ENCODE data around the gene SH3GL1. TPM values are rescaled to one million over a fixed set of nuclear protein-coding genes. Genes with fewer than 3 reads are reported as not detected.

Gene SH3GL1
- total RNA-seq, 1 donor from 2014 or later, result 96.6 TPM

DNA sequence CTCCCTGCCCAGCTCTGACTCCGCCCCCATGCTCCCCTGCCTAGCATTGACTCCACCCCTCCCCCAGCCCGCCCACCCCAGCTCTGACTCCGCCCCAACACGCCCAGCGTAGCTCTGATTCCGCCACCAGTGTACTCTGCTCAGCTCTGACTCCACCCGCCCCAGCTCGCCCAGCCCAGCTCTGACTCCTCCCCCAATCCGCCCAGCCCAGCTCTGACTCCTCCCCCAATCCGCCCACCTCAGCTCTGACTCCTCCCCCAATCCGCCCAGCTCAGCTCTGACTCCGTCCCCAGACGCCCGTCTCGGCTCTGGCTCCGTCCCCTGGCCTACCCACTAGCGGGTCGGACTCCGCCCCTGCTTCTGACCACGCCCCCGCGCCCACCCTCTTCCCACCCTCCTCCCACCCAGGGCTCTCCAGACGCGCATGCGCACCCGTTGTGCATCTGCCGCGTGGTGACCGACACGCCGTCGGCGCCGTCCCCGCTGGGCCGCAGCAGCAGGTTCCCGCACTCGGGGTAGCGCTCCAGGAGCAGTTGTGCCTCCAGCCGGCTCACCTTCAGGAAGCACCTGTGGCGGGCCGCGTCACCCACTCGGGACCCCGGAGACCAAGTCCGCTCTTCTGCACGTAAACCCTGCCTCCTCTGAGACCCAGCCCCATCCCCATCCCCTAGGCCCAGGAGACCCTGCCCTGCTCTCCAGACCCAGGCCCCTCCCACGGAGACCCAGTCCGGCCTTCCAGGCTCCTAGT is 71.9 kb downstream of the SH3GL1 start:
- H3K9me3 Mint-ChIP-seq (ENCODE audit: low read depth), result no peaks in the 10 kb centered on the region
- peak overlapping the region; percentile 17 for H3K27ac Mint-ChIP-seq (ENCODE audit: unreplicated experiment)
- TF ChIP-seq, protein P1, sequence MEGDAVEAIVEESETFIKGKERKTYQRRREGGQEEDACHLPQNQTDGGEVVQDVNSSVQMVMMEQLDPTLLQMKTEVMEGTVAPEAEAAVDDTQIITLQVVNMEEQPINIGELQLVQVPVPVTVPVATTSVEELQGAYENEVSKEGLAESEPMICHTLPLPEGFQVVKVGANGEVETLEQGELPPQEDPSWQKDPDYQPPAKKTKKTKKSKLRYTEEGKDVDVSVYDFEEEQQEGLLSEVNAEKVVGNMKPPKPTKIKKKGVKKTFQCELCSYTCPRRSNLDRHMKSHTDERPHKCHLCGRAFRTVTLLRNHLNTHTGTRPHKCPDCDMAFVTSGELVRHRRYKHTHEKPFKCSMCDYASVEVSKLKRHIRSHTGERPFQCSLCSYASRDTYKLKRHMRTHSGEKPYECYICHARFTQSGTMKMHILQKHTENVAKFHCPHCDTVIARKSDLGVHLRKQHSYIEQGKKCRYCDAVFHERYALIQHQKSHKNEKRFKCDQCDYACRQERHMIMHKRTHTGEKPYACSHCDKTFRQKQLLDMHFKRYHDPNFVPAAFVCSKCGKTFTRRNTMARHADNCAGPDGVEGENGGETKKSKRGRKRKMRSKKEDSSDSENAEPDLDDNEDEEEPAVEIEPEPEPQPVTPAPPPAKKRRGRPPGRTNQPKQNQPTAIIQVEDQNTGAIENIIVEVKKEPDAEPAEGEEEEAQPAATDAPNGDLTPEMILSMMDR (IDR thresholded peaks at IDR 0.05), result no peak
- no peaks in the 10 kb centered on the region for H3K36me3 Mint-ChIP-seq (ENCODE audit: low read depth)
- H3K4me1 Mint-ChIP-seq (ENCODE audit: low read depth), result peaks cover 18% of the 10 kb centered on the region
- DNase-seq (ENCODE audit: low spot score), result peak; percentile 99
- H3K4me3 Mint-ChIP-seq (ENCODE audit: unreplicated experiment), result peak overlapping the region; percentile 78
- no peaks in the 10 kb centered on the region for H3K27me3 Mint-ChIP-seq (ENCODE audit: low read depth)

DNA sequence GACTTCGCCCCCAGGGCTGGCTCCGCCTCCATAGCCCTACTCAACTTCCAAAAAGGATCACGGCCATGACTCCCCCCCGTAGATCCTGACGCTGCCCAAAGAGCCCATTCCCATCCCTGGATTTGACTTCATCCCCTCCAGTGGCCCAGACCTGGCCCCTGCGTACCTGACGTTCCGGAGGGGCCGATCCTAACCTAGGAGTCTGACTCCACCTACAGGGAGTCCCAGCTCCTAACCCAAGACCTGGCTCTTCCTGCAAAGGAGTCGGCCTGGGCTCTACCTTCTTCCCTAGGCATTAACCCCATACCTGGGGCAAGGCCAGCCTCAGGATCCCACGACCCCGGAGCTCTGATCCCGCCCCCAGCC is 72.5 kb downstream of the SH3GL1 start:
- no peaks in the 10 kb centered on the region for H3K9me3 Mint-ChIP-seq (ENCODE audit: low read depth)
- no peak for DNase-seq (ENCODE audit: low spot score)
- TF ChIP-seq, protein P1 (IDR thresholded peaks at IDR 0.05), result peak; percentile 27
- no peaks in the 10 kb centered on the region for H3K36me3 Mint-ChIP-seq (ENCODE audit: low read depth)
- H3K4me1 Mint-ChIP-seq (ENCODE audit: low read depth), result peaks cover 18% of the 10 kb centered on the region
- no peaks in the 10 kb centered on the region for H3K27me3 Mint-ChIP-seq (ENCODE audit: low read depth)
- peak overlapping the region; percentile 24 for H3K27ac Mint-ChIP-seq (ENCODE audit: unreplicated experiment)
- peak overlapping the region; percentile 78 for H3K4me3 Mint-ChIP-seq (ENCODE audit: unreplicated experiment)

DNA sequence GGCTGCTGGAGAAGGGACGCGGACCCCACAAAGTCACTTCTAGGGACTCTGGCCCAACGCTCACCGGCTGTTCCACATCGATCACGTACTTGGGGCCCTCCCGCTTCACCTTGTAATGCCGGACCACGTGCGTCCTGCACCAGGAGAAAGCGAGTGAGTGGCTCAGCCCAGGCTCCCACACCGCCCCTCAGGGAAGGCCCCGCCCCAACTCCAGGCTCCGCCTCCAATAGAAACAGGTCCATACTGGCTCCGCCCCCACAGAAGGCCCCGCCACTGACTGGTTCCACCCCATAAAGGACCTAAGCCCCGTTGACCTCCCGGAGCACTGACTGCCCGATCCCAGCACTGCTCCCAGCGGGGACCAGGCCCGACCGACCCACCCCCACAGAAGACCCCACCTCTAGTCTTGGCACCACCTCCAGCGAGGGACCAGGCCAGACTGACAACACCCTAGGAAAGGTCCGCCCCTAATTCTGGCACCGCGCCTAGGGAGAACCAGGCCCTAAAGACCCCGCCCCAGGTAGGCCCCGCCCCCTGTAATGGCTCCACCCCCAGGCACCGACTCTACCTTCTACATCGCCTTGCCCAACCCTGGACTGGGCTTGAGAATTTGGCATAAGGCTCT is 73.0 kb downstream of the SH3GL1 start:
- Mint-ChIP-seq H3K27ac (ENCODE audit: unreplicated experiment) (peak overlapping the region; percentile 45), H3K9me3 (ENCODE audit: low read depth) (no peaks in the 10 kb centered on the region), H3K4me3 (ENCODE audit: unreplicated experiment) (peak overlapping the region; percentile 78), H3K27me3 (ENCODE audit: low read depth) (no peaks in the 10 kb centered on the region), H3K4me1 (ENCODE audit: low read depth) (peaks cover 18% of the 10 kb centered on the region), H3K36me3 (ENCODE audit: low read depth) (no peaks in the 10 kb centered on the region)
- DNase-seq (ENCODE audit: low spot score), result no peak
- TF ChIP-seq, protein P1 (IDR thresholded peaks at IDR 0.05), result no peak

DNA sequence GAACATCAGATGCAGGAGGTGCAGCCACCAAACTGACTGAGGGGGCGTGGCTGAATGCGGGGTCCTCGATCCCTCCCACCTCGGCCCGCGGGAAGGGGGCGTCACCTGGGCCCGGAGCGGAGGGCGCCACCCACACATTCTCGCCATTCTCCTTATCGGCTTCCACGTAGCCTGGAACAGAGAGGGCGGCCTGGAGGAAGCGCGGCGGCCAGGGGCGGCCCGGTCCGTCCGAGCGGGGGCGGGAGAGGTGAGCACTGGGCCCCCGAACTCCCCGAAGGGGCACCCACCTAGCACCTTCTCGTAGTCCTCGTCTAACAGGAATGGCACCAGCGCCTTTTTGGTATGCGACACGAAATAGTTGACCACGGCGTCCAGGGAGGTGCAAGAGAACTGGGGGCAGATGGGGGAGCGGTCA is 73.5 kb downstream of the SH3GL1 start:
- Mint-ChIP-seq H3K4me1 (ENCODE audit: low read depth) (peaks cover 18% of the 10 kb centered on the region), H3K9me3 (ENCODE audit: low read depth) (no peaks in the 10 kb centered on the region), H3K27me3 (ENCODE audit: low read depth) (no peaks in the 10 kb centered on the region), H3K27ac (ENCODE audit: unreplicated experiment) (no peak overlapping the region), H3K36me3 (ENCODE audit: low read depth) (no peaks in the 10 kb centered on the region), H3K4me3 (ENCODE audit: unreplicated experiment) (peak overlapping the region; percentile 78)
- TF ChIP-seq, protein P1 (IDR thresholded peaks at IDR 0.05), result no peak
- no peak for DNase-seq (ENCODE audit: low spot score)

DNA sequence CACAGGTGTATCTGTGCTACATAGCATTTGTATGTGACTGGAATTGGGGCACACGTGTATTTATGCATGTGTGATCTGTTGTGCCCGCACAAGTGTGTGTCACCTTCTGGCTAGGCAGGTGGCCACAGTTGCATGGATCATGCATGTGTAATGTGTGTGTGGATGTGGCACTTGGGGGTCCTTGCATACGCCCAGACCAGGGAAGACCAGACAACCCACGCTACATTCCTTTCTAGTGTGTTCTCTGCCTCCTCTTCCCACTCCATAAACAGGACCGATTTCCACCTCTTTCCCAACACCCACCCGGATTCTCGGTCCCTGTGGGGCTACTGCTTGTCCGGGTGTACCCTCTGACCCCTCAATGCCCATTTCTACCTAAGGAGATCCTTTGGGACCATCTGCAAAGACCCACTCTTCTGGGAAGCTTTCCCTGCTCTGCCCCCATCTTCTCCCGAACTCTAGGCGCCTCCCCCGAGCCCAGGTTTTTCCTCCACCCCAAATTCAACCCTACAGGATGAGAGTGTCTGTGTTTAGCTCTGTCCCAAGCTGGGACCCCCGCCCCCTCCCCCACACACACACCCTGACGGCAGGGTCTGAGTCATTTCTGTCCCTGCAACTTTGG is 74.0 kb downstream of the SH3GL1 start:
- Mint-ChIP-seq H3K27me3 (ENCODE audit: low read depth) (no peaks in the 10 kb centered on the region), H3K4me1 (ENCODE audit: low read depth) (peaks cover 18% of the 10 kb centered on the region), H3K9me3 (ENCODE audit: low read depth) (no peaks in the 10 kb centered on the region), H3K36me3 (ENCODE audit: low read depth) (no peaks in the 10 kb centered on the region), H3K27ac (ENCODE audit: unreplicated experiment) (peak overlapping the region; percentile 36), H3K4me3 (ENCODE audit: unreplicated experiment) (peak overlapping the region; percentile 19)
- TF ChIP-seq, protein P1 (IDR thresholded peaks at IDR 0.05), result no peak
- no peak for DNase-seq (ENCODE audit: low spot score)

Measured in chondrocyte (in vitro differentiated cells).